Lower lobe of right lung (tissue), 2 donors: Measurements from ENCODE around the gene ABCC5. TPM values are rescaled to one million over a fixed set of nuclear protein-coding genes. Genes with fewer than 3 reads are reported as not detected.

Source experiments
- ATAC-seq, 2 donors: fragments of 200-7000 bp; cut with Tn5 transposase; one replicate each; pipeline ENCODE4 v1.9.1; 2020 to 2022; ENCODE audit warnings: mild to moderate bottlenecking in 2 of 2, moderate library complexity in 2 of 2
- DNase-seq: peaks from one replicate; pipeline ENCODE4 v3.0.0-alpha.2; 2020
- H3K27ac ChIP-seq: fragments of 200-600 bp; one replicate; pipeline ENCODE4 v1.8.0; 2022
- H3K27me3 ChIP-seq: fragments of 200-600 bp; one replicate; pipeline ENCODE4 v1.8.0; 2022; ENCODE audit warnings: low read depth
- H3K36me3 ChIP-seq: fragments of 200-600 bp; one replicate; pipeline ENCODE4 v1.8.0; 2022; ENCODE audit warnings: mild to moderate bottlenecking
- H3K4me1 ChIP-seq: fragments of 200-600 bp; one replicate; pipeline ENCODE4 v1.8.0; 2022
- H3K4me3 ChIP-seq: fragments of 200-600 bp; one replicate; pipeline ENCODE4 v1.8.0; 2022; ENCODE audit warnings: mild to moderate bottlenecking
- H3K9me3 ChIP-seq: fragments of 200-600 bp; one replicate; pipeline ENCODE4 v1.8.0; 2022
- intact Hi-C: fragments of 100-400 bp; cut with DNase I; formaldehyde crosslinking; loops from one replicate; pipeline ENCODE4 v1.11.0; 2022
- total RNA-seq: library from RNA; stranded (reverse); fragmentation: NEBNext Ultra II Directional; extraction: Animal tissue kit (Norgen Biotek cat#: 25700); gene quantifications from one replicate; pipeline ENCODE4 v1.2.1, GENCODE V29; 2021
- TF ChIP-seq, protein P1 (sequence below): fragments of 200-600 bp; IDR thresholded peaks from one replicate; pipeline ENCODE4 v1.8.0; 2022; ENCODE audit warnings: antibody characterized with exemption, mild to moderate bottlenecking
- donor health status: DM: no; HTN: yes; CAD: no; lungs with severe emphysema.

The ABCC5 gene
- total RNA-seq, 1 donor from 2014 or later, result 38.0 TPM

DNA sequence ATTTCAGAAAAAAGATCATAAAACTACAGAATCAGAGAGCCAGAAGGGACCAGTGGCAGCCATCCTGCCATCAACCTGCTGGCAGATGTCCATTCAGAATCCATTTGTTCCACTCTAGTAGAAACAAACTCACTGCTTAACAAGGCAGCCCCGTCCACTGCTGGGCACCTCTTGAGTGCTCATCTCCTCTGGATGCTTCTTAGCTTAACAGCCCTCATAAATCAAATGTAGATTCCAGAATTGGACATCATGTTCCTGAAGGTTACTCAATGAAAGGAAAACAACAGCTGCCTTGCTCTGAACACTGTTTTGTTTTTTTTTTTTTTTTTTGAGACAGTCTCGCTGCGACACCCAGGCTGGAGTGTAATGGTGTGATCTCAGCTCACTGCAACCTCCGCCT is 37.3 kb downstream of the ABCC5 start:
- H3K27ac ChIP-seq, result no peak overlapping the region

DNA sequence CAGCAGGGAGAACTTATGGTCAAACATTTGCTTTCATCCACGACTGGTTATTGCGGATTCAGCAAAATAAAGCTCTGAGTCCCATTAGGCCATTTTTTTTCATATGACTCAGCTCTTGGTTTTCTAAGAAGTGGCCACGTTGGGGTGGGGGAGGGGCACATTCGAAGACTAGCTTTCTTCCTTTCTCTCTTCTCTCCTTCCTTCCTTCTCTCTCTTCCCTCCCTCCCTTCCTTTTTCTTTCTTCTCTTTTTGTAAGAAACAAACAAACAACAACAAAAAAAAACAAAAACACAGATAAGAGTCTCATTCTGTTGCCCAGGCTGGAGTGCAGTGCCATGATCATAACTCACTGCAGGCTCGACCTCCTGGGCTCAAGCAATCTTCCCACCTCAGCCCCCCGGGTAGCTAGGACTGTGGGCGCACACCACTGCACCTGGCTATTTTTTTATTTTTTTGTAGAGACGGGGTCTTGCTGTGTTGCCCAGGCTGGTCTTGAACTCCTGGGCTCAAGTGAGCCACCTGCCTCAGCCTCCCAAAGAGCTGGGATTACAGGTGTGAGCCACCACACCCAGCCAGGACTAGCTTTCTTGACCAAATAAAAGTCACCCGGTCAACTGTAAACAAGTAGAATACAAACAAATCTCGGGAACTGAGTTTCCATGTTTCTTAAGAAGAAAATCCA is 41.6 kb downstream of the ABCC5 start:
- TF ChIP-seq, protein P1, sequence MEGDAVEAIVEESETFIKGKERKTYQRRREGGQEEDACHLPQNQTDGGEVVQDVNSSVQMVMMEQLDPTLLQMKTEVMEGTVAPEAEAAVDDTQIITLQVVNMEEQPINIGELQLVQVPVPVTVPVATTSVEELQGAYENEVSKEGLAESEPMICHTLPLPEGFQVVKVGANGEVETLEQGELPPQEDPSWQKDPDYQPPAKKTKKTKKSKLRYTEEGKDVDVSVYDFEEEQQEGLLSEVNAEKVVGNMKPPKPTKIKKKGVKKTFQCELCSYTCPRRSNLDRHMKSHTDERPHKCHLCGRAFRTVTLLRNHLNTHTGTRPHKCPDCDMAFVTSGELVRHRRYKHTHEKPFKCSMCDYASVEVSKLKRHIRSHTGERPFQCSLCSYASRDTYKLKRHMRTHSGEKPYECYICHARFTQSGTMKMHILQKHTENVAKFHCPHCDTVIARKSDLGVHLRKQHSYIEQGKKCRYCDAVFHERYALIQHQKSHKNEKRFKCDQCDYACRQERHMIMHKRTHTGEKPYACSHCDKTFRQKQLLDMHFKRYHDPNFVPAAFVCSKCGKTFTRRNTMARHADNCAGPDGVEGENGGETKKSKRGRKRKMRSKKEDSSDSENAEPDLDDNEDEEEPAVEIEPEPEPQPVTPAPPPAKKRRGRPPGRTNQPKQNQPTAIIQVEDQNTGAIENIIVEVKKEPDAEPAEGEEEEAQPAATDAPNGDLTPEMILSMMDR, result no peak
- intact Hi-C loops, result no loop called here
- H3K4me3 ChIP-seq, result no peak overlapping the region
- H3K9me3 ChIP-seq, result no peaks in the 10 kb centered on the region
- no peaks in the 10 kb centered on the region for H3K27me3 ChIP-seq
- H3K27ac ChIP-seq, result no peak overlapping the region
- H3K4me1 ChIP-seq, result no peaks in the 10 kb centered on the region
- H3K36me3 ChIP-seq, result peaks cover 30% of the 10 kb centered on the region
- DNase-seq, result no peak
- no peak for ATAC-seq

More for the DNA sequence above, 37.3 kb downstream of the ABCC5 start:
- H3K9me3 ChIP-seq, result no peaks in the 10 kb centered on the region
- H3K4me1 ChIP-seq, result no peaks in the 10 kb centered on the region
- TF ChIP-seq, protein P1, result no peak
- peaks cover 55% of the 10 kb centered on the region for H3K36me3 ChIP-seq
- H3K27me3 ChIP-seq, result no peaks in the 10 kb centered on the region
- intact Hi-C loops, result no loop called here
- no peak overlapping the region for H3K4me3 ChIP-seq
- no peak for DNase-seq
- ATAC-seq, result no peak

DNA sequence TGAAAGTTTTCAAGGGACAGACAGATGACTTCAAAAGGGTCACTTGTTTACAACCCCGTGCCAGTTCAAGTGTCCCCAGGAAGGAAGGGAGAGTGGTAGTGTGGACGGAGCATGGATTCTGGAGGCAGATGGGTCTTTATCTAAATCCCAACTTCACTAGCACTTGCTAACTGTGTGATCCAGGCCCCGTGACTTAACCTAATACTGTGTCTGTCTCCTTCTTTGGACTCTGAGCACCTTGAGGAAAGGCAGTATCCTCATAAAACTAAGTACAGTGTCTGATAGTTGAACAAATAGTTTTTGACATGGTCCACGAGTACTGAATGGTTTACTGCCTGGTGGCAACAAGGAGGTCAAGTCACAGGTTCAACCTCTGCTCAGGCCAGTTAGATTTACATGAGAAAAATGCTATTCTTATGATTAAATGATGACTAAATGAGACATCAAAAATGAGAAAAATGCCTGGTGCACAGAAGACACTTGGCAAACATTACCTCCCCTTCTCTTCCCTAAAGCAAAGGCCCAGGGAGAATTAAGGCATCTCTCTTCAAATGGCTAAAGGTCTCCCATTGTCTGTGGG is 48.9 kb downstream of the ABCC5 start:
- H3K27me3 ChIP-seq, result no peaks in the 10 kb centered on the region
- intact Hi-C loops, result no loop called here
- peak in 1 of 2 donors; percentile 19 for ATAC-seq
- H3K36me3 ChIP-seq, result peaks cover 70% of the 10 kb centered on the region
- TF ChIP-seq, protein P1, result no peak
- no peak for DNase-seq
- no peaks in the 10 kb centered on the region for H3K9me3 ChIP-seq
- no peaks in the 10 kb centered on the region for H3K4me1 ChIP-seq
- H3K4me3 ChIP-seq, result no peak overlapping the region
- H3K27ac ChIP-seq, result no peak overlapping the region

DNA sequence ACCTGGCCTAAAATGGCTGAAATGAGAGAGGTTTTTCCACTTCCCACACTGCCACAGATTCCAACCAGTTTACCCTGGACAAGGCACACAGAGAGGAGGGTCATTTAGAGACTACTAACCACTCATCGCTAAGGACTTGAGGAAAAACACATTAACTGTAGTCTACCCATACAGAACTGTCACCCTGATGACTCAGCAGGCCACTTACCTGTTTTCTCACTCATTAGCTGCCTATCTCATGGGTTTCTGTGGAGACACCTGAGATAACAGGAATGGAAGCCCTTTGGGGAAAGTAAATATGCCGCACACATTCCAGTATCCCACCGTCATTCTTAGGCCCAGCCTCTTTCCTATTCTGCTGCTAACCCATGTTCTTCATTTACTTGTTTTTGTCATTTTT is 50.0 kb downstream of the ABCC5 start:
- no peak overlapping the region for H3K27ac ChIP-seq
- DNase-seq (no peak), ATAC-seq (peak; percentile 43 to 71)
- H3K36me3 ChIP-seq, result peaks cover 68% of the 10 kb centered on the region
- H3K9me3 ChIP-seq, result no peaks in the 10 kb centered on the region
- H3K4me1 ChIP-seq, result no peaks in the 10 kb centered on the region
- intact Hi-C loops, result no loop called here
- H3K27me3 ChIP-seq, result no peaks in the 10 kb centered on the region
- H3K4me3 ChIP-seq, result no peak overlapping the region
- TF ChIP-seq, protein P1, result no peak

DNA sequence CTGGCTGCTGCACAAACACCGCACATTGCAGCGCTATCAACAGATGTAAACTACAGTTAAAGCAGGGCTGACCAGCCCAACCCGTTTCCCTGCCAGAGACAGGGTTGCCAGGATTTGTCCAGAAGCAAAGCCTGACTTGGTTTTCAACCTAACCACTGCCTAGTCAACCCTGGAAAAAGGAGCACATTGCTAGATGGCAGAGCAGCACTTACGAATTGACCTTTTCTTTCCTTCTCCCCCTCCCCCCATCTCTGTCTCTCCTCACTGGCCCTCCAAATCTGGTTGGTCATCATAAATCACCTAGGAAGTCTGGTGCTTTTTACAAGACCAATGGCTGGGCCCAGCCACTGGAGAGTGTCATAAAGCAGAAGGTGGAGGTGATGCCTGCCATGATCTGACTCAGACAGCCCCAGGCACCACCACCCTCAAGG is 51.3 kb downstream of the ABCC5 start:
- intact Hi-C loops, result no loop called here
- Histone ChIP-seq H3K27ac (no peak overlapping the region), H3K36me3 (peaks cover 67% of the 10 kb centered on the region), H3K9me3 (no peaks in the 10 kb centered on the region), H3K4me3 (no peak overlapping the region), H3K4me1 (no peaks in the 10 kb centered on the region), H3K27me3 (no peaks in the 10 kb centered on the region)
- DNase-seq, result no peak
- TF ChIP-seq, protein P1, result no peak
- no peak for ATAC-seq
